ENCODE data around the gene THBD. TPM values are rescaled to one million over a fixed set of nuclear protein-coding genes. Genes with fewer than 3 reads are reported as not detected.
A peak's percentile ranks its signal among the peaks of the same experiment; 100 is the strongest.

Gene THBD
- total RNA-seq, 4 donors from 2014 or later, result 12.0 to 77.4 (median 39.5) TPM

DNA sequence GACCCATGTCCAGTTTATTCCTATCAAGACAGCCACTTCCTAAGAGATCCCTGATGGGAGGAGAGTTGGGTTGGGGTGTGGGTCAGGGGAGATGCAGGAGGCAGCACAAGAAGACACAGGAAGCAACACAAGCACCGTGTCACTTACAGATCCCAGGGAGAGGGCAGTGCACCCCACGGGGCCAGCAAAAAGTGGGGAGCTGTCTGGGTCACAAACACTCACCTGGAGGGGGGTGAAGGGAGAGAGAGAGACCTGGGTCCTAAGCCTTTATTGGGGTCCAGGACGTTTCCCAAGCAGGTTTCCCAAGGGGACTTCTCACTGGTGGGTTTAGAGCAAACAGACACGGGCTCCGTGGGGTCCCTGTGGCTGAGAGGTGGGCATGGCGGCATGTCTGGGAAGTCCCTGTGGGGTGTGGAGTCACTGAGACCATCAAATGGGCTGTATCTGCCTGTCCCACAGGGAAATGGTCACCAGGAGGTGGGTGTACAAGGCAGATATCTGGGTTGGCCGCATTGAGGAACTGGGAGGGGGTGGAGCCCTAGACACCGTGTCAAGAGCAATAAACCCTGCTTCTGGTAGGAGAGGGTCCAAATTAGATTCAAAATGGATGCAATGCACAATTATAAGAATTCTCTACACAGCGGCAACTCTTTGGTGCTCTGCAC is 38.2 kb upstream of the THBD start:
- ATAC-seq, result no peak
- Histone ChIP-seq H3K4me3 (no peak overlapping the region), H3K4me1 (peaks cover 0 to 39% (median 8%) of the 10 kb centered on the region in 3 donors), H3K9me3 (no peaks in the 10 kb centered on the region), H3K36me3 (no peaks in the 10 kb centered on the region), H3K27ac (peak overlapping the region in 3 of 4 donors; percentile 78 to 85 (median 83)), H3K27me3 (no peaks in the 10 kb centered on the region)
- no peak for TF ChIP-seq POLR2A (IDR thresholded peaks at IDR 0.05)
- no peak for TF ChIP-seq EP300 (IDR thresholded peaks at IDR 0.05)
- TF ChIP-seq, protein P1, sequence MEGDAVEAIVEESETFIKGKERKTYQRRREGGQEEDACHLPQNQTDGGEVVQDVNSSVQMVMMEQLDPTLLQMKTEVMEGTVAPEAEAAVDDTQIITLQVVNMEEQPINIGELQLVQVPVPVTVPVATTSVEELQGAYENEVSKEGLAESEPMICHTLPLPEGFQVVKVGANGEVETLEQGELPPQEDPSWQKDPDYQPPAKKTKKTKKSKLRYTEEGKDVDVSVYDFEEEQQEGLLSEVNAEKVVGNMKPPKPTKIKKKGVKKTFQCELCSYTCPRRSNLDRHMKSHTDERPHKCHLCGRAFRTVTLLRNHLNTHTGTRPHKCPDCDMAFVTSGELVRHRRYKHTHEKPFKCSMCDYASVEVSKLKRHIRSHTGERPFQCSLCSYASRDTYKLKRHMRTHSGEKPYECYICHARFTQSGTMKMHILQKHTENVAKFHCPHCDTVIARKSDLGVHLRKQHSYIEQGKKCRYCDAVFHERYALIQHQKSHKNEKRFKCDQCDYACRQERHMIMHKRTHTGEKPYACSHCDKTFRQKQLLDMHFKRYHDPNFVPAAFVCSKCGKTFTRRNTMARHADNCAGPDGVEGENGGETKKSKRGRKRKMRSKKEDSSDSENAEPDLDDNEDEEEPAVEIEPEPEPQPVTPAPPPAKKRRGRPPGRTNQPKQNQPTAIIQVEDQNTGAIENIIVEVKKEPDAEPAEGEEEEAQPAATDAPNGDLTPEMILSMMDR (IDR thresholded peaks at IDR 0.05), result no peak
- TF ChIP-seq POLR2AphosphoS5 (IDR thresholded peaks at IDR 0.05), result no peak
- WGBS, 2 donors (ENCODE audit: low coverage in 1 of 2), result no CpG with 5 or more reads among the region's 9 CpGs

DNA sequence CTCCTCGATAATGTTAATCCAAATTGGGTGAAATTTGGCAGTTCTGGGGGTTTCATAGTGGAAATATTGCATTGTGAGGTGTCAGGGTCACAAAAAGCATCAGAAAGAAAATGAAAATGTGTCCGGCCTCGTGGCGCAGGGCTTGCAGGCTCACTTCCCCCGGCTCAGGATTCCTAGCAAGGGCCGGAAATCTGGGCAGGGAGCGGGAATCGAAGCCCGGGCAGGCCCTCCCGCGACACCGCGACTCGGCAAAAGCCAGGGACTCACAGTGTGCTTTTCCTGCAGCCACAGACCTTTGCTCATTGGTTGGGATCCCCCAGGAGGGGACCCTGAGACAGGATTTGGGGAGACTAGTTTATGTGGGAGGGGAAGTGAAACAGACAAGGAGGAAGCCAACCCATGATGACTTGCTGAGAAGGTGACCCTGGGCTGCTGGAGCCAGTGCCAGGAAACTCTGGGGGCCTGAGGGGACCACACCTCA is 37.5 kb upstream of the THBD start:
- Histone ChIP-seq H3K9me3 (no peaks in the 10 kb centered on the region), H3K27ac (peak overlapping the region; percentile 8 to 85 (median 80)), H3K27me3 (no peaks in the 10 kb centered on the region), H3K4me3 (no peak overlapping the region), H3K4me1 (peaks cover 0 to 34% (median 3%) of the 10 kb centered on the region in 3 donors), H3K36me3 (no peaks in the 10 kb centered on the region)
- TF ChIP-seq POLR2AphosphoS5 (IDR thresholded peaks at IDR 0.05), result peak; percentile 32
- no peak for TF ChIP-seq POLR2A (IDR thresholded peaks at IDR 0.05)
- no peak for TF ChIP-seq EP300 (IDR thresholded peaks at IDR 0.05)
- ATAC-seq, result peak; percentile 52
- 40 to 68% methylated on average over 1 to 3 of the region's 14 CpGs for WGBS, 2 donors (ENCODE audit: low coverage in 1 of 2)

DNA sequence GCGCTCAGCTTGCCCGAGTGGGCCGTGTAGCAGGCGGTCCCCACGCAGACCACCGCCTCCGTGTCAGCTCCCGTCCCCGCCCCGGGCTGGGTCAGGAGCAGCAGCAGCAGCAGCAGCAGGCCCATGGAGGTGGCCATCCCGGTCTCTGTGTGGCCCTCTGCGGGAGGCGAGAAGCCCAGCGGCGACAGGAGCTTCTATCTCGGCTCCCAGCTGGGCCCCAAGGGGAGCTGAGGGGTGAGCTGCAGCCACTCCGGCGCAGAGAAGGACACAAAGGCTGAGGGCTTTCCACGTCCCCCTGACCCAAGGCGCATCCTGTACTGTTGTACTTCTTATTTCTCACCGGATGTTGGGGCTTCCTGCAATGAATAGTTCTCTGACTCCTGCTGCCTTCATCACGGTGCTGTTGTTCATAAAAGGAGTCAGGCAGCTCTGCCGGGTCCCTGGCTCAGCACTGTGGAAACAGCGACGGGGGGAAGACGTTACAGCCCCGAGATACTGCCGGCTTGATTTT is 36.6 kb upstream of the THBD start, which contains the start of gene CD93:
Gene CD93 (minus strand): TSS at position 269 of the 511 bp plus-strand sequence. CDS start 132 bp downstream, at position 137.
- peak within 1 kb of the TSS; percentile 8 to 85 (median 80) for H3K27ac ChIP-seq
- TF ChIP-seq POLR2AphosphoS5 (IDR thresholded peaks at IDR 0.05) (peak; percentile 50), POLR2A (IDR thresholded peaks at IDR 0.05) (peak; percentile 29 to 54)
- TF ChIP-seq, protein P1 (IDR thresholded peaks at IDR 0.05), result no peak
- H3K4me1 ChIP-seq, result peaks cover 0 to 31% (median 2%) of the 10 kb centered on the region in 3 donors
- no peaks in the 10 kb centered on the region for H3K36me3 ChIP-seq
- peak; percentile 43 for ATAC-seq
- H3K9me3 ChIP-seq, result no peaks in the 10 kb centered on the region
- WGBS, 2 donors (ENCODE audit: low coverage in 1 of 2), result 0 to 12% methylated on average over 4 to 10 of the region's 28 CpGs
- H3K27me3 ChIP-seq, result no peaks in the 10 kb centered on the region
- H3K4me3 ChIP-seq, result peak within 1 kb of the TSS in 1 of 2 donors; percentile 48

DNA sequence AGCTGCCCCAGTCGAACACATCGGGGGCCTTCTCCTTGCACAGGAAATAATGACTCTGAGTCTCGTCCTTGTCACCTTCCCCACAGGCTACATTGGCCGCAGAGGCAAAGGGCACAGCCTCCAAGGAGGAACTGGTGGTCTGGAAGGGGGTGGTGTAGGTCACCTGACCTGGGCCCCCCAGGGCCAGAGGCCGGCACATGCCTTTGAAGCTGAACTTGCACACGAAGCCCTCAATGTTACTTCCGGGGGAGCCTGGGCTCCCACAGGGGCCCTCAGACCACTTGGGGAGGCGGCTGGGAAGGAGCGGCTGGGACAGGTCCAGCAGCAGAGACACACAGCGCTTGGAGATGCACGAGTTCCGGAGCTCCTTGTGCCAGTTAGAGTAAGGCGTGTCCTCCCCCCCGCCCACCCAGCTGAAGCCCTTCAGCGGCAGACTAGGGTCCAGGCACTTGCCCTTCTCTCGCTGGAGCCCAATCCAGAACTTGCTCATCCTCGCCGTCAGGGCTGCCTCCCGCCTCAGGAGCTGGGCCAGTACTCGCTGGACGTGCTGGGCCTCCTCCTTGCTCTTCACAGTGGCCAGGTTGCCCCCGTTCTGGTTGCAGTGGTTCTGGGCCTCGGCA is 36.1 kb upstream of the THBD start:
- Histone ChIP-seq H3K4me3 (peak overlapping the region in 1 of 2 donors; percentile 48), H3K4me1 (peaks cover 0 to 31% (median 2%) of the 10 kb centered on the region in 3 donors), H3K9me3 (no peaks in the 10 kb centered on the region), H3K27ac (peak overlapping the region; percentile 7 to 85 (median 80)), H3K36me3 (no peaks in the 10 kb centered on the region), H3K27me3 (no peaks in the 10 kb centered on the region)
- ATAC-seq, result no peak
- WGBS, 2 donors (ENCODE audit: low coverage in 1 of 2), result 80% methylated on average over 1 of the region's 23 CpGs; no CpG with 5 or more reads in 1 of the 2 donors
- no peak for TF ChIP-seq EP300 (IDR thresholded peaks at IDR 0.05)
- TF ChIP-seq, protein P1 (IDR thresholded peaks at IDR 0.05), result no peak
- TF ChIP-seq POLR2A (IDR thresholded peaks at IDR 0.05), result no peak
- TF ChIP-seq POLR2AphosphoS5 (IDR thresholded peaks at IDR 0.05), result no peak

DNA sequence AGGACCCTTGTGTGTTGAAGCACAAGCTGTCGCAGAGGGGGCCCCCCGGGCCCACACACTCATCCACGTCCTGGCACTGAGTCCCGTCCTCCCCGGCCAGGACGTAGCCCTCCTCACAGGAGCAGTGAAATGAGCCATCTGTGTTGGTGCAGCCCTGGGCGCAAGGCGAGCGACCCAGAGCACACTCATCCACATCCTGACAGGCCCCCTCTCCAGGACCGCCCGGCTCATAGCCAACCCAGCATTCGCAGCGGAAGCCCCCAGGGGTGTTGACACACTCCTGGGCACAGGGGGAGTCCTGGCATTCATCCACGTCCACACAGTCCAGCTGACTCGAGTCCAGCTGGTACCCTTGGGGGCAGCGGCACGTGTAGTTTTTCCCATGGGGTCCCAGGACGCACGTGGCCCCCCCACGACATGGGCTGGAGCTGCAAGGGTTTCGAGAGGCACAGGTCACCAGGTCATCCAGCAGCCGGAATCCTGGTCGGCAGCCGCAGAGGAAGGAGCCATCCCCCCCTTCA is 35.4 kb upstream of the THBD start:
- ATAC-seq, result peak; percentile 22
- H3K27me3 ChIP-seq, result no peaks in the 10 kb centered on the region
- H3K36me3 ChIP-seq, result no peaks in the 10 kb centered on the region
- H3K4me1 ChIP-seq, result peaks cover 0 to 31% (median 2%) of the 10 kb centered on the region in 3 donors
- no peak for TF ChIP-seq POLR2AphosphoS5 (IDR thresholded peaks at IDR 0.05)
- peak in 1 of 2 donors; percentile 12 for TF ChIP-seq POLR2A (IDR thresholded peaks at IDR 0.05)
- no CpG with 5 or more reads among the region's 24 CpGs for WGBS, 2 donors (ENCODE audit: low coverage in 1 of 2)
- peak overlapping the region in 3 of 4 donors; percentile 78 to 85 (median 83) for H3K27ac ChIP-seq
- H3K9me3 ChIP-seq, result no peaks in the 10 kb centered on the region
- H3K4me3 ChIP-seq, result peak overlapping the region; percentile 4 to 48
